HCT116 (cell line): ENCODE results near the gene ERAL1. TPM values are rescaled to one million over a fixed set of nuclear protein-coding genes. Genes with fewer than 3 reads are reported as not detected.

ENCODE experiments used
- ATAC-seq: fragments of 200-7000 bp; cut with Tn5 transposase; 2 replicates; pipeline ENCODE4 v1.9.1; 2020; ENCODE audit warnings: mild to moderate bottlenecking, moderate library complexity
- BruUV-seq: library from RNA; stranded (reverse); fragments of 400-500 nt; replicated peaks from 2 replicates; lab custom pipeline; 2021; lab: Mats Ljungman, UMichigan
- CTCF ChIA-PET: fragments of 300-600 bp; sonication (Branson Sonifier 250); formaldehyde crosslinking; loops from one replicate; lab custom pipeline; 2021; ENCODE audit warnings: antibody characterized with exemption; lab: Charles Lee
- POLR2A ChIA-PET: fragments of 300-600, 350-600 bp; sonication (Branson Sonifier 250); formaldehyde crosslinking; loops from one replicate; lab custom pipeline; 2021; ENCODE audit warnings: antibody characterized with exemption; lab: Charles Lee
- RAD21 ChIA-PET, 2 experiments: fragments of 300-600 bp; sonication (Branson Sonifier 250); formaldehyde crosslinking; loops; one replicate each; lab custom pipeline; 2023; ENCODE audit warnings: low total read pairs in 2 of 2; ENCODE audit not compliant: uncharacterized antibody in 2 of 2, unreplicated experiment in 2 of 2, low non-redundant PET in 1 of 2; lab: Charles Lee
- DNase-seq: peaks from one replicate; pipeline ENCODE4 v3.0.0-alpha.2; 2010; ENCODE audit warnings: low read depth, low spot score
- H2AFZ ChIP-seq: fragments of 200-600 bp; shearing (Covaris generic), sonication (generic); 2 replicates; pipeline ENCODE4 v1.6.1; 2017; ENCODE audit warnings: low read depth, mixed run types, mixed read lengths, antibody characterized with exemption, low read length; ENCODE audit not compliant: poor library complexity, severe bottlenecking
- H3K27ac ChIP-seq: 2 replicates; pipeline ENCODE4 v1.5.1; 2012; ENCODE audit warnings: low read depth, low read length
- H3K27me3 ChIP-seq: fragments of 200-600 bp; sonication (generic); 2 replicates; pipeline ENCODE4 v1.6.1; 2016; ENCODE audit warnings: mixed run types, low read length, mixed read lengths; ENCODE audit not compliant: insufficient read depth
- H3K36me3 ChIP-seq, 2 experiments: fragments of 200-500 bp in 1 of 2; fragments of 200-600 bp in 1 of 2; sonication (Bioruptor generic) in 1 of 2; sonication (generic) in 1 of 2; 2 replicates each; pipeline versions ENCODE4 v1.5.1 to v1.6.1; 2014 to 2016; ENCODE audit warnings: low read length in 2 of 2, inconsistent platforms in 1 of 2, mixed read lengths in 1 of 2, mixed run types in 1 of 2; ENCODE audit not compliant: insufficient read depth in 2 of 2, control insufficient read depth in 1 of 2
- H3K4me1 ChIP-seq, 2 experiments: fragments of 200-600 bp in 1 of 2; sonication (generic) in 1 of 2; 2 replicates each; pipeline versions ENCODE4 v1.5.1 to v1.6.1; 2012 to 2017; ENCODE audit warnings: low read length in 2 of 2, inconsistent platforms in 1 of 2, mild to moderate bottlenecking in 1 of 2, mixed read lengths in 1 of 2, mixed run types in 1 of 2, moderate library complexity in 1 of 2; ENCODE audit not compliant: insufficient read depth in 2 of 2, control insufficient read depth in 1 of 2
- H3K4me2 ChIP-seq: fragments of 200-600 bp; sonication (generic); 2 replicates; pipeline ENCODE4 v1.6.1; 2017; ENCODE audit warnings: mixed run types, low read length, mixed read lengths
- H3K4me3 ChIP-seq, 2 experiments: fragments of 200-600 bp in 1 of 2; sonication (generic) in 1 of 2; replicated peaks in 1 of 2; 2 replicates each; pipeline ENCODE4 v1.5.1; 2011 to 2016; ENCODE audit warnings: low read length in 2 of 2, control low read depth in 1 of 2, low read depth in 1 of 2, mild to moderate bottlenecking in 1 of 2, mixed read lengths in 1 of 2, mixed run types in 1 of 2
- H3K79me2 ChIP-seq: fragments of 200-600 bp; sonication (generic); 2 replicates; pipeline ENCODE4 v1.6.1; 2017; ENCODE audit warnings: mild to moderate bottlenecking, mixed run types, low read length, moderate library complexity, mixed read lengths; ENCODE audit not compliant: insufficient read depth
- H3K9ac ChIP-seq: fragments of 200-600 bp; sonication (generic); 2 replicates; pipeline ENCODE4 v1.6.1; 2016; ENCODE audit warnings: low read length, mixed read lengths
- H3K9me2 ChIP-seq: fragments of 200-600 bp; sonication (generic), shearing (Covaris generic); 2 replicates; pipeline ENCODE4 v1.6.1; 2017; ENCODE audit warnings: mixed run types, mild to moderate bottlenecking, moderate library complexity; ENCODE audit not compliant: insufficient read depth
- H3K9me3 ChIP-seq, 2 experiments: fragments of 200-500 bp in 1 of 2; fragments of 200-600 bp in 1 of 2; sonication (Bioruptor generic) in 1 of 2; sonication (generic) in 1 of 2; 2 replicates each; pipeline ENCODE4 v1.6.1; 2014 to 2017; ENCODE audit warnings: low read length in 2 of 2, mixed read lengths in 2 of 2, inconsistent platforms in 1 of 2, low read depth in 1 of 2, mild to moderate bottlenecking in 1 of 2, mixed run types in 1 of 2, moderate library complexity in 1 of 2; ENCODE audit not compliant: control insufficient read depth in 1 of 2, insufficient read depth in 1 of 2
- H4K20me1 ChIP-seq: fragments of 200-600 bp; sonication (generic), shearing (Covaris generic); 2 replicates; pipeline ENCODE4 v1.6.1; 2017; ENCODE audit warnings: mixed run types, mild to moderate bottlenecking, moderate library complexity; ENCODE audit not compliant: insufficient read depth
- CBX3 ChIP-seq: IDR thresholded peaks from 2 replicates; pipeline ENCODE4 v1.6.1; 2012; ENCODE audit warnings: low read depth
- CEBPB ChIP-seq: IDR thresholded peaks from 2 replicates; pipeline ENCODE4 v1.6.1; 2012; ENCODE audit warnings: low read depth
- EGR1 ChIP-seq: IDR thresholded peaks from 2 replicates; pipeline ENCODE4 v1.6.1; 2012; ENCODE audit warnings: low read depth
- ELF1 ChIP-seq: IDR thresholded peaks from 2 replicates; pipeline ENCODE4 v1.6.1; 2012; ENCODE audit warnings: low read depth, borderline replicate concordance
- FOSL1 ChIP-seq: IDR thresholded peaks from 2 replicates; pipeline ENCODE4 v1.6.1; 2012; ENCODE audit warnings: low read depth
- POLR2AphosphoS5 ChIP-seq: IDR thresholded peaks from 2 replicates; pipeline ENCODE4 v1.6.1; 2011; ENCODE audit warnings: mild to moderate bottlenecking, low read depth, low read length, moderate library complexity
- TCF7L2 ChIP-seq: IDR thresholded peaks from 2 replicates; pipeline ENCODE4 v1.7.0; 2011; ENCODE audit warnings: borderline replicate concordance, inconsistent platforms; ENCODE audit not compliant: insufficient read depth, insufficient read length; ENCODE audit errors: extremely low read depth
- YY1 ChIP-seq: IDR thresholded peaks from 2 replicates; pipeline ENCODE4 v1.6.1; 2011; ENCODE audit warnings: low read length, low read depth, moderate library complexity, mild to moderate bottlenecking; ENCODE audit not compliant: insufficient replicate concordance; ENCODE audit errors: extremely low read depth
- ZFX ChIP-seq: fragments of 450-650 bp; IDR thresholded peaks from 2 replicates; pipeline ENCODE4 v1.6.1; 2017
- intact Hi-C: fragments of 100-400 bp; cut with micrococcal nuclease; formaldehyde crosslinking; loops from 2 replicates; pipeline ENCODE4 v1.10.0; 2022
- total RNA-seq: library from RNA; stranded (reverse); gene quantifications from one replicate; pipeline ENCODE4 v1.2.1, GENCODE V29; 2021; ENCODE audit not compliant: unreplicated experiment
- TF ChIP-seq, protein P1 (sequence below): IDR thresholded peaks from 2 replicates; pipeline ENCODE4 v1.6.1; 2012
- TF ChIP-seq, protein P2 (sequence below): IDR thresholded peaks from 2 replicates; pipeline ENCODE4 v1.6.1; 2012; ENCODE audit warnings: low read depth

ERAL1 gene
- total RNA-seq, 1 experiment from 2014 or later = 52.0 TPM

DNA sequence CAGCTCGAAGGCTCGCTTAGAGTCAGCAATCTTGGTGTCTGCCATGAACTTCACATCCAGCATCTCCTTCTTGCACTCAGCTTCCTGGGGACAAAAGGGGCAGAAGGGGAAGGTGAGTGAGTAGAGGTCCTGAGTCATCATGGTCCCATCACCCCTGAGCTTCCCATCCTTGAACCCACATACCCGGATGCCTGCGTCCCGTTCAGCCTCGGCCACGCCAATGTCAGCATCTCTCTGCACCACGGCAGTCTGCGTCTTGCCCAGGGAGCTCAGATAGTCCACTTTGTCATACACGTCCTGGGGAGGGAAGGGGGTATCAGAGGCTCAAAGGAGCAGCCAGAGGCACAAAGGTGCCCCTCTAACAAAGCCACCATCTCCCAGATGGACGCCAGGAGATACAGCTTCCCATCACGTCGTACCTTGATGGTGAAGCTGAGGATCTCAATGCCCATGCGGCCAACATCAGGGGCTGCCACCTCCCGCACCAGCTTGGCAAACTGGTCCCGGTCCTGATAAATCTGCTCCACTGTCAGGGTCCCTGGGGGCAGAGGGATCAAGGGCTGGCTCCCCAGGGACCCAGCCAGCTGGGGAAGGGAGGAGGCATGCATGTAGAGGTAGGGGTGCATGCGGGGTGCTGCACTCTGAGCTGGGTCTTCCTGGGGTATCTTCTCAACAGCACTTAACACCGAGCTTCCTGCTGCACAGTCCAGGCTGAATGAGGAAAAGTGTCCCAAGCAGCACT lies 27.5 kb downstream of the ERAL1 start:
- BruUV-seq = no TSS peak
- H3K4me3 ChIP-seq = no peak overlapping the region
- no peak overlapping the region for H3K9ac ChIP-seq
- H3K4me2 ChIP-seq = no peak overlapping the region
- ChIA-PET CTCF (interaction anchor here (1.5 to 2.1 kb wide), 2 partner anchors 119 to 155 kb away, joined by 6 to 11 read pairs; partner anchors contain the start of gene TLCD1), RAD21 (no interaction called here), POLR2A (no interaction called here)
- no peaks in the 10 kb centered on the region; a peak in 1 of 4 replicates for H3K4me1 ChIP-seq
- H3K27ac ChIP-seq = no peak overlapping the region
- ATAC-seq (no peak), DNase-seq (no peak)
- TF ChIP-seq ELF1 (no peak), CBX3 (no peak), CEBPB (no peak), EGR1 (no peak), FOSL1 (no peak), YY1 (no peak)
- H3K9me2 ChIP-seq = no peaks in the 10 kb centered on the region
- intact Hi-C loops = no loop called here
- H4K20me1 ChIP-seq = no peaks in the 10 kb centered on the region
- no peak overlapping the region for H2AFZ ChIP-seq
- H3K9me3 ChIP-seq = no peaks in the 10 kb centered on the region
- peaks cover 0 to 5% of the 10 kb centered on the region in 2 experiments; a peak in 2 of 4 replicates for H3K36me3 ChIP-seq
- no peaks in the 10 kb centered on the region for H3K27me3 ChIP-seq
- H3K79me2 ChIP-seq = no peaks in the 10 kb centered on the region

DNA sequence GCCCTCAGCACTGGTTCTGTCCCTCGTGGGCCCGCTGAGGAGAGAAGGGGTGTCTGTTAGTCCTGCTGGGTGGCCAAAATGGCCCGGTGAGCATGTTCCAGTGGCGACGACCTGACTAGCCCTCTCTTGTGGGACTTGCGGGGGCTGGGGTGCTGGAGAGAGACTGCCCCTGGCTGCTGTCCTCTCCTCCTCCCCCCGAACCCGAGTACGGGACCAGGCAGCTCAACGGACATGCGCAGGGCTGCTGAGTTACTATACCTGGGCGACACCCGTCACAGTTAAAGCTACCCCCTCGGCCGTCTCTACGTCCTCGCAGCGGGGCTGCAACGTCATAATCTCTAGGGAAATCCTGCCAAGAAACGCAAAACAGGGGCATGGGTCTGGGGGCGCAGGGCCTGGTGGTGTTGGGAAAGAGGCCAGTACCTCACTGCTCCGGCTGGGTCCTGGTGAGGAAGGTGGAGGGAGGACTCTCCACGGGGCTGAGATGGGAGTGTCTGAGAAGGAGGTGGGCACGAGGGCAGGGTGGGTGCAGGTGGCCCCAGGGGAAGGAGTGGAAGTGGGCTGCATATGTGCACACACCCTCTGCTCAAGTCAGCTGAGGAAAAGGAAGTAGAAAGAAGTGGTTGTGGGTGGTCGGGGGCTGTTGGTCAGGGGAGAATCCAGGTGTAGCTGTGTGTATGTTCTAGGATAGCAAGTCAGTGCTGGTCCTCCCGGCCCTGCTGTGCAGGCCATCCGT lies 29.3 kb downstream of the ERAL1 start:
- ChIA-PET RAD21 (no interaction called here), POLR2A (interaction anchor here (0.6 kb wide), 1 partner anchor 12 kb away, joined by 4 read pairs; no protein-coding TSS in a partner anchor), CTCF (no interaction called here)
- BruUV-seq = no TSS peak
- DNase-seq = no peak
- H3K27ac ChIP-seq = no peak overlapping the region
- no peak overlapping the region for H3K9ac ChIP-seq
- H3K4me3 ChIP-seq = no peak overlapping the region
- no peaks in the 10 kb centered on the region; a peak in 1 of 4 replicates for H3K4me1 ChIP-seq
- H3K4me2 ChIP-seq = no peak overlapping the region
- no peaks in the 10 kb centered on the region for H3K27me3 ChIP-seq
- no peaks in the 10 kb centered on the region for H4K20me1 ChIP-seq
- no peak for ATAC-seq
- no peaks in the 10 kb centered on the region for H3K9me3 ChIP-seq
- H2AFZ ChIP-seq = no peak overlapping the region
- H3K9me2 ChIP-seq = no peaks in the 10 kb centered on the region
- intact Hi-C loops = no loop called here
- H3K36me3 ChIP-seq = peaks cover 0 to 5% of the 10 kb centered on the region in 2 experiments; a peak in 2 of 4 replicates
- H3K79me2 ChIP-seq = no peaks in the 10 kb centered on the region
- TF ChIP-seq, protein P1, sequence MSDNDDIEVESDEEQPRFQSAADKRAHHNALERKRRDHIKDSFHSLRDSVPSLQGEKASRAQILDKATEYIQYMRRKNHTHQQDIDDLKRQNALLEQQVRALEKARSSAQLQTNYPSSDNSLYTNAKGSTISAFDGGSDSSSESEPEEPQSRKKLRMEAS = no peak
- TF ChIP-seq ELF1 (no peak), TCF7L2 (no peak), FOSL1 (no peak), CEBPB (no peak), ZFX (no peak), YY1 (no peak), POLR2AphosphoS5 (no peak)
- TF ChIP-seq, protein P2, sequence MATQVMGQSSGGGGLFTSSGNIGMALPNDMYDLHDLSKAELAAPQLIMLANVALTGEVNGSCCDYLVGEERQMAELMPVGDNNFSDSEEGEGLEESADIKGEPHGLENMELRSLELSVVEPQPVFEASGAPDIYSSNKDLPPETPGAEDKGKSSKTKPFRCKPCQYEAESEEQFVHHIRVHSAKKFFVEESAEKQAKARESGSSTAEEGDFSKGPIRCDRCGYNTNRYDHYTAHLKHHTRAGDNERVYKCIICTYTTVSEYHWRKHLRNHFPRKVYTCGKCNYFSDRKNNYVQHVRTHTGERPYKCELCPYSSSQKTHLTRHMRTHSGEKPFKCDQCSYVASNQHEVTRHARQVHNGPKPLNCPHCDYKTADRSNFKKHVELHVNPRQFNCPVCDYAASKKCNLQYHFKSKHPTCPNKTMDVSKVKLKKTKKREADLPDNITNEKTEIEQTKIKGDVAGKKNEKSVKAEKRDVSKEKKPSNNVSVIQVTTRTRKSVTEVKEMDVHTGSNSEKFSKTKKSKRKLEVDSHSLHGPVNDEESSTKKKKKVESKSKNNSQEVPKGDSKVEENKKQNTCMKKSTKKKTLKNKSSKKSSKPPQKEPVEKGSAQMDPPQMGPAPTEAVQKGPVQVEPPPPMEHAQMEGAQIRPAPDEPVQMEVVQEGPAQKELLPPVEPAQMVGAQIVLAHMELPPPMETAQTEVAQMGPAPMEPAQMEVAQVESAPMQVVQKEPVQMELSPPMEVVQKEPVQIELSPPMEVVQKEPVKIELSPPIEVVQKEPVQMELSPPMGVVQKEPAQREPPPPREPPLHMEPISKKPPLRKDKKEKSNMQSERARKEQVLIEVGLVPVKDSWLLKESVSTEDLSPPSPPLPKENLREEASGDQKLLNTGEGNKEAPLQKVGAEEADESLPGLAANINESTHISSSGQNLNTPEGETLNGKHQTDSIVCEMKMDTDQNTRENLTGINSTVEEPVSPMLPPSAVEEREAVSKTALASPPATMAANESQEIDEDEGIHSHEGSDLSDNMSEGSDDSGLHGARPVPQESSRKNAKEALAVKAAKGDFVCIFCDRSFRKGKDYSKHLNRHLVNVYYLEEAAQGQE = no peak
